Hematopoietic multipotent progenitor cell treated with erythropoietin and hydrocortisone succinate and interleukin-3 and kit ligand, for 17 days (in vitro differentiated cells): ENCODE results near the gene CKMT1B.
"Not testable (repeated sequence)": the region's sequence is repeated elsewhere in the genome, so short reads cannot be mapped to it uniquely, and the experiment has no call there.

ENCODE experiments used
- DNase-seq: peaks from one replicate; pipeline ENCODE4 v3.0.0-alpha.2; 2015; ENCODE audit warnings: low spot score

Gene CKMT1B

GRCh38 chr15:43593328-43594190, at the start of gene CKMT1B:
TSS of gene CKMT1B (plus strand) at chr15:43594027. CDS start at chr15:43594219, 192 bp downstream.
- DNase-seq, result not testable (repeated sequence)

GRCh38 chr15:43544266-43544665, 49.6 kb upstream of the CKMT1B start:
- no peak for DNase-seq

DNA sequence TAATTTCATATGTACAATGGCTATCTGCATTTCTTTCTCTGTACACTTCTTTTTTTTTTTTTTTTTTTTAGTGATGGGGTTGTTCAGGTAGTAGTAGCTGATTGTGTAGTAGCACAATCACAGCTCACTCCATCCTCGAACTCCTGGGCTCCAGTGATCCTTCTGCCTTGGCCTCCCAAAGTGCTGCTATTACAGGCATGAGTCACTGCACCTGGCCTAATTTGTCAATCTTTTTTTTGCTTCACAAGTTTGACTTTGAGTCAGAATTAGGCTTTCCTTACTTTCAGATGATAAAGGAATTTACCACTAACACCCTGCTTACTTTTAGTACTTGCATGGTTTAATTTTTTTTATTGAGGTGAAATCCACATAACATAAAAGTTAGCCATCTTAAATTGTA, 48.4 kb upstream of the CKMT1B start:
- no peak for DNase-seq

DNA sequence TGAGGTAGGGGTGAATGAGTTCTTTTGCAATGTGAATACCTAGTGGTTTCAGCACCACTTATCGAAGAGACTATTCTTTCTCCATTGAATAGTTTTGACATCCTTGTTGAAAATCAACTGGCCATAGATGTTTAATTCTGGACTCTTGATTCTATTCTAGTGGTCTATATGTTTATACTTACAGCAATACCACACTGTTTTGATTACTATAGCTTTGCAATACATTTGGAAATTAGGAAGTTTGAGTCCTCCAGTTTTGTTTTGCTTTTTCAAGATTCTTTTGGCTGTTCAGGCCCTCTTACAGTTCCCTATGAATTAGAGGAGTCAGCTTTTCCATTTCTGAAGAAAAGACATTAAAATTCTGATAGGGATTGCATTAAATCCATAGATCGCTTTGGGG, 46.3 kb upstream of the CKMT1B start:
- no peak for DNase-seq

DNA sequence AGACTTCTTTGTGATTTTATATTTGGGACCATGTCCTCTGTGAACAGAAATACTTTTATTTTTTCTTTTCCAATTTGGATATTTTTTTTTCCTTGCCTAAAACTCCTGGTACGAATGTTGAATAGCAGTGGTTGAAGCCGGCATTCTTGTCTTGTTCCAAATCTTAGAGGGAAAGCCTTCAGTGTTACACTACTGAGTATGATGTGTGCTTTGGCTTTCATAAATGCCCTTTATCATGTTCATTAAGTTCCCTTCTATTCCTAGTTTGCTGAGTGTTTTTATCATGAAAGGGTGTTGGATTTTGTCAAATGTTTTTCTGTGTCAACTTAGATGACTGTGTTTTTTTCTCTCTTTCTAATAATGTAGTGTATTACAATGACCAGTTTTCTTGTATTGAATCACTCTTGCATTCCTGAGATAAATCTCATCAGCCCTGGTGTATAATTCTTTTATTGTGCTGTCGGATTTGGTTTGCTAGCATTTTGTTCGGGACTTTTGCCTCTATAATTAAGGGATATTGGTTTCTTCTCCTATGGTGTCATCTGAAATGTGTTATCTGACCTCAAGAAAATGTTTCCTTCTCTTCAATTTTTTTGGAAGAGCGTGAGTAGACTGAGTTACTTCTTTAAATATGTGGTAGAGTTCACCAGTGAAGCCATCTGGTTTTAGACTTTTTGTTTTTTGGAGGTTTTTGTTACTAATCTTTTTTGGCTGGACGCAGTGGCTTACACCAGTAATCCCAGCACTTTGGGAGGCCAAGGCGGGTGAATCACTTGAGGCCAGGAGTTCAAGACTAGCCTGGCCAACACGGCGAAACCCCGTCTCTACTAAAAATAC, 43.1 kb upstream of the CKMT1B start:
- no peak for DNase-seq

DNA sequence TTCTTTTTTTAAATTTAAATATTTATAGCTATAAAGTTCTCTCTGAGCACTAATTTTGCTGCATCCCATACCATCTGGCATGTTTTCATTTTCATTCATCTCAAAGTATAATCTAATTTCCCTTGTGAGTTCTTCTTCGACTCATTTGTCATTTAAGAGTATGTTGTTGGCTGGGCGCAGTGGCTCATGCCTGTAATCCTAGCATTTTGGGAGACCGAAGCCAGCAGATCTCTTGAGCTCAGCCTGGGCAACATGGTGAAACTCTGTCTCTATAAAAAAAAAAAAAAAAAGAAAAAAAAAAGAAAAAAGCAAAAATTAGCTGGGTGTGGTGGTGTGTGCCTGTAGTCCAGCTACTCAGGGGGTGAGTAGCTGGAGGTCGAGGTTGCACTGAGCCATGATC, 41.6 kb upstream of the CKMT1B start:
- no peak for DNase-seq

- no peak for DNase-seq
Observed at GRCh38 chr15:43552986-43553385, 40.8 kb upstream of the CKMT1B start.

GRCh38 chr15:43562753-43563152, 31.1 kb upstream of the CKMT1B start:
- not testable (repeated sequence) for DNase-seq

DNA sequence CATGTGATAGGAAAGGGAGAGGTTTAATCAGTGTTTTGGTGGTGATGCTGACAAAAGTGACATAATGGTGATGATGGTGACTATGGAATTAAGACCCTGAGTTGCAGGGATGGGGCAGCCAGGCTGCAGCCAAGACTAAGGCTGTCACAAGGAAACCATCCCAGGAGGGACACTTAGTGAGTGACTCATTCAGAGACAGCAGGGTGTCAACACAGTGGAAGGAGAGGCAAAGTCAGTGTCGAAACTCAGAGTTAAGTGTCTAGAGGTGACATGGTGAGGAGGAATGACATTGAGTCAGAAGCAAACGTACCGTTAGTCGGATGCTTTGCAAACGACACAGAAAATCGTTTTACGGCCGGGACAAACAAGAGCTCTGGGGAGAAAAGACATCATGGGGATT, 30.0 kb upstream of the CKMT1B start:
- not testable (repeated sequence) for DNase-seq

DNA sequence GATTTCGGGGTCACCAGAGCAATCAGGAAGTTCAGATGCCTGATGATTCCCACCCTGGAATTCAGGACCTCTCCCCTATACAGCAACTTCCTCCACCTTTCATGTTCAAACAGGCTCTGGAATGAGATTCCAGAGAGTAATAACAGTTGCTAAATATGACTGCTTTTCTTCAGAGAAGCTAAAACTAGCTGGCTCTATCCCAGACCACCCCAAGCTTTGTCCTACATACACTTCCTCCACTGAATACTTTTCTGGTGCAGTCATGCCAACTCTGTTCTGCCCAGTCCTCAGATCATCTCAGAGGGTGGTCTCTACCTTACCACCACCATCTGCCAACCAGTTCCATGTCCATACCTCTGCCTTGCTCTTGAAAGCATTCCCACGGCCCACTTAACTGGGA, 27.2 kb upstream of the CKMT1B start:
- not testable (repeated sequence) for DNase-seq

GRCh38 chr15:43574607-43575006, 19.2 kb upstream of the CKMT1B start:
- not testable (repeated sequence) for DNase-seq

GRCh38 chr15:43589778-43590466, 3.9 kb upstream of the CKMT1B start, which contains the start of gene PPIP5K1:
TSS of gene PPIP5K1 (minus strand) at chr15:43590208. CDS start at chr15:43584504, 5,704 bp downstream.
- not testable (repeated sequence) for DNase-seq

DNA sequence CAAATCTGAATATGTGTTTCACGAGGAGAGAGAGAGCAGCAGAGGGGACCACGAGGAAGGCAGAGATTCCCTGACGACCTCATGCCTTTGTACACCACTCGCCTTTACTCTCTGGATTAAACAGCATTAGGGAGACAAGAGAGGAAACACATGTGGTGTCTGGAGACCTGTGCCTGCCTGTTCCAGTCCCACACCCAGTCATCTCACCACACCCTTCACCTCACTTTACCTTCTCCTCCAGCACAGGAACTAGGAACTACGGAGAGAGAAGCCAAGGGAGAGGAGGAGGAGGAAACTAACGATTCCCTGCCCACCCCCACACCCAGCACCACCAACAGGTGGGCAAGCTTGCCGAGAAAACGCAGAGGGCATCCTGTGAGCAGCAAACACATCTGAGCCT, 986 bp upstream of the CKMT1B start:
- DNase-seq, result not testable (repeated sequence)

DNA sequence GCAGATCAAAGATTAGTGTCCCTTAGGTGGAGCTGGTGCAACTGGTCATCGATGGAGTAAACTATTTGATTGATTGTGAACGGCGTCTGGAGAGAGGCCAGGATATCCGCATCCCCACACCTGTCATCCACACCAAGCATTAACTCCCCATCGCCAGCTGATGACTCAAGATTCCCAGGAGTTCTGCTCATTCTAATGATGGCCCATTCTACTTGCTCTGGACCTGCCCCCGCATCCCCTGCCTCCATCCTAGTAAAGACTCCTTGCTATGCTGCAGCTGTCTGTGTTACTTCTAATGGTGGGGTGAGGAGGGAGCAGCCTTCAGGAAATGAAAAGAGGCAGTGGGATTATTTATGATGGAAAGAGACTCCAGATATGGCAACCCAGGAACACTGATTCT, 5.3 kb downstream of the CKMT1B start:
- DNase-seq, result not testable (repeated sequence)

- DNase-seq, result not testable (repeated sequence)
Observed at GRCh38 chr15:43600200-43600599, 6.4 kb downstream of the CKMT1B start.

GRCh38 chr15:43602233-43602632, 8.4 kb downstream of the CKMT1B start:
- DNase-seq, result not testable (repeated sequence)

GRCh38 chr15:43617750-43618149, 23.9 kb downstream of the CKMT1B start:
- DNase-seq, result not testable (repeated sequence)

DNA sequence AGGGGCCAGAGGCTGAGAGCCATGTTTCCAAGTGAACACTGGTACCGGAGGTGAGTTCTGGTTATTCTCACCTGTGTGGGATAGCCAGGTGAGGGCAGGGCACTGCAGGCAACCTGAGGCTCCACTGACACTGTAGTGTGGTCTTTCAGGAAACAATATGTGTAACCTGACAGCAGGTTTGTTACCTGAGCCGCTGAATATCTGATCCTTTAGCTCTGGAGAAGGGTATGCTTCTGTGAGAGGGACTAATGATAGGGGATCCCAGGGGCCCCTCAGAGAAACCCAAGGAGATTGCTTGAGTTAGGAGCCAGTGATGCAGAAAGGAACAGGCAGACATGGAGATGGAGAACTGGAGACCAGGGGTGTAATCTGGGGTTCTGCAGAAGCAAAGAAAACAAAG, 24.9 kb downstream of the CKMT1B start, which contains the start of gene STRC:
TSS of gene STRC (minus strand) at position 101 of the 400 bp plus-strand sequence. CDS start at position 23, 78 bp downstream.
- not testable (repeated sequence) for DNase-seq

DNA sequence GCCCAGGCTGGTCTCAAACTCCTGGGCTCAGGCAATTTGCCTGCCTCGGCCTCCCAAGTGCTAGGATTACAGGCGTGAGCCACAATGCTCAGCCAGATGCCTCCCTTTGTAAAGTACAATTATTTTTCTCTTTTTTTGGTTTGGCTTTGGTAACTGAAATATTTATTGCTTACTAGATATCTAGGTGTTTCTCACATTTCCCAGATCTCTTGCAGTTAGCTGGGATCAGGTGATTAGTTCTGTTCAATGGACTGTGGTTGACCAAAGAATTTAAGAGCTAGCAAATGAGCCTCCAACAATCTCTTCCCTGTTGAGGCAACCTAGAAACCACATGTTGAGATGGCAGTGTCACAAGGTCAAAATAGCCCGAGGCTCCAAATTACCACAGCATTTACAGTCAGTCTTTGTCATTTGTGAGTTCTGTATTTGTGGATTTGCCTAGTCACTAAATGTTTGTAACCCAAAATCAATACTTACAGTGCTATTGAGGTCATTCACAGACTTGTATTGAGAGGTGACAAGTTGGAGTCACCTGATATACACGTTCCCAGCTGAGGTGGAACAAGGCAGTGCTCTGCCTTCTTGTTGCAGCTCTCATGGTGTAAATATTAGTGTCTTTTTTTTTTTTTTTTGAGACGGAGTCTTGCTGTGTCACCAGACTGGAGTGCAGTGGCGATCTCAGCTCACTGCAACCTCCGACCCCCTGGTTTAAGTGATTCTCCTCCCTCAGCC, 28.4 kb downstream of the CKMT1B start:
- not testable (repeated sequence) for DNase-seq

DNA sequence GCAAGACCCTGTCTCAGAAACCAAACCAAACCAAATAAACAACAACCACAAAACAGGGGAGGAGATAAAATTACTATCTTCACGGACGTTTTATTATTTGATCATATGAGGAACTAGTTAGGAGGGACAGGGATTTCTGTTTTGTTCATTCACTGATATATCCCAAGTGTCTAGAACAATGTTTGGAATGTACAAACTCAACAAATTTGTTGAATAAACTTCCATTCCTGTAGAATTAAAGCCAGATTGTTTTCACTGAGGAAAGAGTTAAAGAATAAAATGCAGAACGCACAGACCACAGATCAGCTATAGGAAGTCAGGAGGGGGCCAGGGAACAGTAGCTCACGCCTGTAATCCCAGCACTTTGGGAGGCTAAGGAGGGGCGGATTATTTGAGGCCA, 31.3 kb downstream of the CKMT1B start:
- no peak for DNase-seq

GRCh38 chr15:43626937-43627336, 33.1 kb downstream of the CKMT1B start:
- not testable (repeated sequence) for DNase-seq
